DND-41 (cell line): ENCODE measurements around the gene NMUR2.

ENCODE experiments used
- ATAC-seq: fragments of 200-7000 bp; cut with Tn5 transposase; 3 replicates; pipeline ENCODE4 v1.9.1; 2021; ENCODE audit warnings: low read depth; ENCODE audit not compliant: insufficient read depth
- DNase-seq: peaks from one replicate; pipeline ENCODE4 v3.0.0-alpha.2; 2020
- H2AFZ ChIP-seq: 2 replicates; pipeline ENCODE4 v1.6.0; 2012; ENCODE audit warnings: low read depth, low read length
- H3K27ac ChIP-seq: 2 replicates; pipeline ENCODE4 v1.5.1; 2012; ENCODE audit warnings: low read length, inconsistent platforms
- H3K27me3 ChIP-seq: fragments of 200-600 bp; sonication (generic); 2 replicates; pipeline ENCODE4 v1.6.0; 2012; ENCODE audit warnings: low read length, mild to moderate bottlenecking, inconsistent platforms; ENCODE audit not compliant: insufficient read depth, poor library complexity
- H3K36me3 ChIP-seq: 2 replicates; pipeline ENCODE4 v1.5.1; 2012; ENCODE audit warnings: low read length, inconsistent platforms; ENCODE audit not compliant: insufficient read depth
- H3K4me1 ChIP-seq: 2 replicates; pipeline ENCODE4 v1.5.1; 2012; ENCODE audit warnings: mild to moderate bottlenecking, low read length; ENCODE audit not compliant: insufficient read depth
- H3K4me2 ChIP-seq: 2 replicates; pipeline ENCODE4 v1.6.0; 2012; ENCODE audit warnings: mild to moderate bottlenecking, moderate library complexity, low read length, inconsistent platforms; ENCODE audit not compliant: insufficient read depth
- H3K4me3 ChIP-seq, 2 experiments: fragments of 200-600 bp in 1 of 2; shearing (Covaris generic) in 1 of 2; 2 replicates each; pipeline ENCODE4 v1.5.1; 2012 to 2016; ENCODE audit warnings: inconsistent platforms in 2 of 2, low read length in 2 of 2, mild to moderate bottlenecking in 2 of 2, low read depth in 1 of 2, moderate library complexity in 1 of 2
- H3K79me2 ChIP-seq: 2 replicates; pipeline ENCODE4 v1.6.0; 2012; ENCODE audit warnings: low read length, inconsistent platforms; ENCODE audit not compliant: insufficient read depth
- H3K9ac ChIP-seq: 2 replicates; pipeline ENCODE4 v1.6.0; 2012; ENCODE audit warnings: low read depth, mild to moderate bottlenecking, inconsistent platforms, low read length, moderate library complexity
- H3K9me3 ChIP-seq: 2 replicates; pipeline ENCODE4 v1.5.1; 2012; ENCODE audit warnings: low read length, moderate library complexity, mild to moderate bottlenecking, inconsistent platforms; ENCODE audit not compliant: insufficient read depth, severe bottlenecking
- H4K20me1 ChIP-seq: 2 replicates; pipeline ENCODE4 v1.6.0; 2012; ENCODE audit warnings: low read length; ENCODE audit not compliant: insufficient read depth
- CTCF ChIP-seq: IDR thresholded peaks from 2 replicates; pipeline ENCODE4 v1.5.1; 2012; ENCODE audit warnings: borderline replicate concordance, low read length, moderate library complexity, mild to moderate bottlenecking; ENCODE audit not compliant: poor library complexity, severe bottlenecking; ENCODE audit errors: extremely low read depth
- EZH2 ChIP-seq: IDR thresholded peaks from 3 replicates; pipeline ENCODE4 v1.6.1; 2012; ENCODE audit warnings: borderline replicate concordance, low read depth, mild to moderate bottlenecking, moderate library complexity, low read length, inconsistent platforms; ENCODE audit not compliant: severe bottlenecking

Gene NMUR2

DNA sequence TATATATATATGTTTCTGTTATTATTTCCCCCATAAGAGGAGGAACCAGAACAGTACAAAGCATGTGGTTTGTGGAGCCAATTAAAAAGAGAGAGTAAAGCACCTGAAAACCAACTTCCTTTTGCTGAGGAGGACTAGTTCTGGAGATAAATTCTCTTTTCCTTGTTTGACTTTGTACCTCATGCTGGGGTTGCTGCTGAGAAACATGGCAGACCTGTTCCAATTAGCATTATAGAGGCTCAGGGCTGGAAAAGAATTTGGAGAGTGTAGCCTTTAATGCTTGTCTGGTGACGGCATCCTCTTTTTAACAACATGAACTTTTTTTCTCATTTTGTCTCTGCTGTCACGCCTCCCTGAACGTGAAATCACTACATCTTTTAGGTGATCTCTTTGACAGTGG is 32.8 kb upstream of the NMUR2 start:
- no peak for DNase-seq
- ATAC-seq: no peak

GRCh38 chr5:152427721-152428120 is 22.6 kb upstream of the NMUR2 start:
- Histone ChIP-seq H3K9me3 (no peaks in the 10 kb centered on the region), H4K20me1 (no peaks in the 10 kb centered on the region), H3K9ac (no peak overlapping the region), H3K4me1 (no peaks in the 10 kb centered on the region), H3K4me3 (no peak overlapping the region), H3K4me2 (no peak overlapping the region), H3K79me2 (no peaks in the 10 kb centered on the region), H3K27me3 (no peaks in the 10 kb centered on the region), H3K27ac (no peak overlapping the region), H3K36me3 (no peaks in the 10 kb centered on the region), H2AFZ (no peak overlapping the region)
- no peak for ATAC-seq
- TF ChIP-seq CTCF: no peak
- TF ChIP-seq EZH2: no peak
- DNase-seq: no peak

More for the DNA sequence above, 32.8 kb upstream of the NMUR2 start:
- no peaks in the 10 kb centered on the region for H3K9me3 ChIP-seq
- H3K27ac ChIP-seq: no peak overlapping the region
- H3K9ac ChIP-seq: no peak overlapping the region
- H3K27me3 ChIP-seq: no peaks in the 10 kb centered on the region
- no peaks in the 10 kb centered on the region for H3K79me2 ChIP-seq
- no peaks in the 10 kb centered on the region for H3K36me3 ChIP-seq
- no peak overlapping the region for H3K4me3 ChIP-seq
- H2AFZ ChIP-seq: no peak overlapping the region
- H4K20me1 ChIP-seq: no peaks in the 10 kb centered on the region
- TF ChIP-seq EZH2 (no peak), CTCF (no peak)
- no peak overlapping the region for H3K4me2 ChIP-seq
- H3K4me1 ChIP-seq: no peaks in the 10 kb centered on the region

GRCh38 chr5:152425083-152425482 is 20.0 kb upstream of the NMUR2 start:
- DNase-seq: no peak
- H3K9me3 ChIP-seq: no peaks in the 10 kb centered on the region

More at GRCh38 chr5:152425083-152425482, 20.0 kb upstream of the NMUR2 start:
- Histone ChIP-seq H3K79me2 (no peaks in the 10 kb centered on the region), H3K4me2 (no peak overlapping the region), H3K4me3 (no peak overlapping the region), H3K27ac (no peak overlapping the region), H3K36me3 (no peaks in the 10 kb centered on the region), H4K20me1 (no peaks in the 10 kb centered on the region), H3K9ac (no peak overlapping the region), H2AFZ (no peak overlapping the region), H3K4me1 (no peaks in the 10 kb centered on the region), H3K27me3 (no peaks in the 10 kb centered on the region)
- TF ChIP-seq CTCF (no peak), EZH2 (no peak)
- ATAC-seq: no peak
